ENCODE measurements around the gene AIG1.

AIG1 gene

DNA sequence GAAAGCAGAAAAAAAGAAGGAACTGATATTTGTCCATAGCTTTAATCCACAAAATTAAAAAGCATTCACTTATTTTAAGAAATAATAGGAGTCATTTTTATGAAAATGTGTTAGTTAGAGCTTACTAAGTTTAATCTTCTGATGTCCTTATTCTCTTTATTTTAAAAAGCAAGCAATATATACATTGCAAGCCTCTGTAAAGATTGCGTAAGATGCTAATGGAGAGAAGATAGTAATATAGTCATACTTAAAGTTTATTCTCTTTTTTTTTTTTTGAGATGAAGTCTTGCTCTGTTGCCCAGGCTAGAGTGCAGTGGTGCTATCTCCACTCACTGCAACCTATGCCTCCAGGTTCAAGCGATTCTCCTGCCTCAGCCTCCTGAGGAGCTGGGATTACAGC is 39.7 kb downstream of the AIG1 start:
- H3K4me3 Mint-ChIP-seq: no peak overlapping the region
- H3K4me1 Mint-ChIP-seq: peaks cover 4% of the 10 kb centered on the region
- H3K27me3 Mint-ChIP-seq: no peaks in the 10 kb centered on the region
- H3K27ac Mint-ChIP-seq: no peak overlapping the region
- H3K9me3 Mint-ChIP-seq: no peaks in the 10 kb centered on the region
- peaks cover 3% of the 10 kb centered on the region for H3K36me3 Mint-ChIP-seq

DNA sequence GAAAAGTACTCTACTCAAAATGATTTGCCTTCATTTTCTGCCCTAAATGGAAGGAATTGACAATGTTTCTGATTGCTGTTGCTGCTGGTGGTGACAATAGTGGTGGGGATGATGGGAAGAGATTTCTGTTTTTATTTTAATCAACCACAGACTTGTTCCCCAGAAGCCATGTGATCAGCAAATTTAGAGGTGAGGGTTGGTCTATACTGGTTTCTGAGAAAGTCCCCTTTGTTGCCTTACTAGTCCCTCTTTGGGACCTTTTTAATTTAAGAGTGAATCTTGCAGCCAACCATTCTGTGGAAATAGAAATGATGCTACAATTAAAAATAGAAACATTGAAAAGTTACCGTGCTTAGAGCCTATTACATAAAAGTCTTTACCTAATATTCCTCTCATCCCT is 43.2 kb downstream of the AIG1 start:
- Mint-ChIP-seq H3K27ac (no peak overlapping the region), H3K9me3 (no peaks in the 10 kb centered on the region), H3K4me3 (no peak overlapping the region), H3K36me3 (peaks cover 8% of the 10 kb centered on the region), H3K4me1 (no peaks in the 10 kb centered on the region), H3K27me3 (no peaks in the 10 kb centered on the region)

DNA sequence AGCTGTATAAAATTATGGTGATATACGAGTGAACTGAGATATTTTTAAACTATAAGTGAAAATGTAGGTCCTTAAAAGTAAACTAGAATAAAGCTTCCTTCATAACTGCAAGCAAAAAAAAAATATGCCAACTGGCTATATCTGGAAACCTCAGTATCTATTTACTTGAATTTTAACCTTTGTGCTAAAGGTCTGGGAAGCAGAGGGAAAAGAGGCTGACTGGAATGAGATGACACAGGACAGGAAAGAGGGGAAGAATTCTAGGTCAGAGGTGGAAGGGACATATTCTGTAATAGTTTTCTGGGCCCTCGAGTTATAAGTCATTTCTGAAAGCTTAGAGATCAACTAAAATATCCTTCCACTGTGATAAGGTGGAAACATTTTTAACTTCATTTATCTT is 46.8 kb downstream of the AIG1 start:
- H3K4me1 Mint-ChIP-seq: peaks cover 8% of the 10 kb centered on the region
- no peaks in the 10 kb centered on the region for H3K27me3 Mint-ChIP-seq
- H3K9me3 Mint-ChIP-seq: no peaks in the 10 kb centered on the region
- peaks cover 13% of the 10 kb centered on the region for H3K36me3 Mint-ChIP-seq
- H3K27ac Mint-ChIP-seq: no peak overlapping the region
- no peak overlapping the region for H3K4me3 Mint-ChIP-seq

DNA sequence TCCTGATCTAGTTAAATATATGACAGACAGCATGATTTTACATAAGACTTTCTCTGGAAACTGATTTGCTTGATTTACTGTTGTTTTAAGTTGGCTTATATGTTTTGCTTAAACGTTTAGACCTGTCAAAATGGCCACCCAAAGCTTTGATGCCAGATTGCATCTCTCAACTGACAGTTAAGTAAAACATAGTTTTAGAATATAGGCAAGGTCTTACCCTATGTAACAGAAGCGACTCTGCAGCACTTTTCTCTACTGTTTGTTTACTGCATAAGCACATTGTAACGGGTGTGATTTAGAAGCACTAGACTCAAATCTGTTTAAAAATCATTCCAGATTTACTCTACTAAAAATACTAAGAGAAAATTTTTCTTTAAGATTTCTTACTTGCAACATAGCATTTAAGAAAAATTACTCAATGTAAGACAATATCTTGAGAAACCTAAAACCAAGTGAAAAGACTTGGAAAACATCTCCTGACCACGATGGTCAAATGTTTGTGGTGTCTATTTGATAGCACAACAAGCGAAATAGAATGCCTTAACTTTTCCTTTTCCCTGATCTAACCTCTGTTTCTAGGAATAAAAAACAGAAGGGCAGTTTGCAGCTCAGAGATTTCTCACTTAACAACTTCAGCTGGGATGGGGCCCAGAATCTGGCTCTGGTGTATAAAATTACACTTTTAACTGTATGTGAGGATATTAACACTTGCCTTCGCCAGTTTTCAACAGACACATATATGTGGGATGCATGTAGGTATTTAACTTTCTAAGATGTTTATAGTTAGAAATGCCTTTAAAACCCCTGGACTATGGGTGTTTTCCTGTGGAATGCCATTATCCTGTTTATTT is 47.4 kb downstream of the AIG1 start:
- no peak overlapping the region for H3K4me3 Mint-ChIP-seq
- peaks cover 12% of the 10 kb centered on the region for H3K4me1 Mint-ChIP-seq
- H3K9me3 Mint-ChIP-seq: no peaks in the 10 kb centered on the region
- H3K27ac Mint-ChIP-seq: no peak overlapping the region
- no peaks in the 10 kb centered on the region for H3K27me3 Mint-ChIP-seq
- H3K36me3 Mint-ChIP-seq: peaks cover 13% of the 10 kb centered on the region

DNA sequence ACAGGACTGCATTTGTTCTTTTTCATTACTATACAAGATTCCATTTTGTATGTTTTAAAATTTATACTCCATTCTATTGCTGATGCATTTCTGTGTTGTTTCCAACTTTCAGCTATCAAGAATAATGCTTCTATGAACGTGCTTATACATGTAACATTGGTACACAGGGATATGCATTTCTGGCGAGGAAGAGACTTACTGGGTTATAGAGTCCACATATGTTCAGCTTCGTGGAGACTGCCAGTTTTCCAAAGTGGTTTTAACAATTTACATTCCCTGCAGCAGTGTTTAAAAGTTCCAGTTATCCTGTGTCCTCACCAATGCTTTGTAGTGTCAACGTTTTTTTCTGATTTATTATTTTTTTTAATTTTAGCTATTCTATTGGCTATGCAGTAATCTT is 48.5 kb downstream of the AIG1 start:
- Mint-ChIP-seq H3K27ac (no peak overlapping the region), H3K27me3 (no peaks in the 10 kb centered on the region), H3K36me3 (peaks cover 10% of the 10 kb centered on the region), H3K9me3 (no peaks in the 10 kb centered on the region), H3K4me1 (peaks cover 12% of the 10 kb centered on the region), H3K4me3 (no peak overlapping the region)

DNA sequence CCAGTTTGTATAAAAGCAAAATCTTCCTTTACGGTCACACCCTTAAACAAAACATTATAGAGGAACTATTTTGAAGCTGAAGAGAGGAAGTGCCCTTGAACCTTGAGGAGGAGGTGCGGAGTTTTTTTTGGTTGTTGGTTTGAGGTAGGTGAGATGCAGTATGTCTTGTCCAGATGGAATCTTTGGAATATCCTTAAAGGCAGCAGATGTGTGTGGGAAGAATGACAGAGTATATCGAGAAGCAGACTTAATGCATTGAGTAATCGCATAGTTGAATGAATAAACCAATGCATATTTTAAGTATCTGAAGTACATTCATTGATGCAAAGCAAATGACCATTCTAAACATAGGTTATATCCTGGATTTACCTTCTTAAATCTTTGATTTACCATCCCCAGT is 49.9 kb downstream of the AIG1 start:
- Mint-ChIP-seq H3K27me3 (no peaks in the 10 kb centered on the region), H3K4me3 (no peak overlapping the region), H3K36me3 (peaks cover 9% of the 10 kb centered on the region), H3K9me3 (no peaks in the 10 kb centered on the region), H3K27ac (no peak overlapping the region), H3K4me1 (peaks cover 12% of the 10 kb centered on the region)

DNA sequence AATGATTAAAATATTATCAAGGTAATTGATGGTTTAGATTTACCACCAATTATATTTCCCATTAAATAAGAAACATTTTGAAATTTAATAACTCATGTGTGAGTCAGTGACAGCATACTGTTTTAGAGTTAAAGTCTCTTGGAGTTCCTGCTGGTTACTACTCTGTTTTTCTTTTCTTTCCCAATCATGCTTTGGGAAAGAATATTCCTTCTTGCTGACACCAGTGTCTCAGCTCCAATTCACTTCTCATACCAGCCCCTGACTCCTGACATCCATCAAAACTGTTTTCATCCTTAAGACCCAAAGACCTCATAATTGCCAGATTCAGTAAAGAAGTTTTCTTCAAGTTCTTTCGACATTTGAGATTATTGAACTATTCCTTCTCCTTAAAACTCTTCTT is 50.3 kb downstream of the AIG1 start:
- peaks cover 5% of the 10 kb centered on the region for H3K36me3 Mint-ChIP-seq
- no peak overlapping the region for H3K27ac Mint-ChIP-seq
- H3K4me3 Mint-ChIP-seq: no peak overlapping the region
- H3K9me3 Mint-ChIP-seq: peaks cover under 1% of the 10 kb centered on the region
- H3K27me3 Mint-ChIP-seq: no peaks in the 10 kb centered on the region
- peaks cover 12% of the 10 kb centered on the region for H3K4me1 Mint-ChIP-seq

DNA sequence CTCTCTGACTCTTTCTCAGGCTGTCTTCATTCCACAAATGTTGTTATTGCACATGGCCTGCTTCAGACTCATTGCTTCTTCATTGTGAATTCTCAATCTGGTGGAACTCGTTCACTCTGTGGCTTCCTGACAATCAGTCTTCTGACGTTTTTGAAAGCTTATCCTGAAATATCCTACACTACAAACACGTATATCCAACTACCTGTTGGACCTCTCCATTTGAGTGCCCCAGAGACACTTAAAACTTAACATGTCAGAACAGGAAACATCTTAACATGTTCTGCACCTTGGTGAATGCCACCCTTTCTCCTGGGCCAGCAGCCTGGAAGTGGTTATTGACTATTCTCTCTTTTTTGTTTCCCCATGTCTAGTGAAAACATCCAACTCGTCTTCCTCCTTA is 50.8 kb downstream of the AIG1 start:
- H3K4me1 Mint-ChIP-seq: peaks cover 12% of the 10 kb centered on the region
- H3K36me3 Mint-ChIP-seq: peaks cover 5% of the 10 kb centered on the region
- no peaks in the 10 kb centered on the region for H3K27me3 Mint-ChIP-seq
- peaks cover 5% of the 10 kb centered on the region for H3K9me3 Mint-ChIP-seq
- H3K27ac Mint-ChIP-seq: no peak overlapping the region
- no peak overlapping the region for H3K4me3 Mint-ChIP-seq

DNA sequence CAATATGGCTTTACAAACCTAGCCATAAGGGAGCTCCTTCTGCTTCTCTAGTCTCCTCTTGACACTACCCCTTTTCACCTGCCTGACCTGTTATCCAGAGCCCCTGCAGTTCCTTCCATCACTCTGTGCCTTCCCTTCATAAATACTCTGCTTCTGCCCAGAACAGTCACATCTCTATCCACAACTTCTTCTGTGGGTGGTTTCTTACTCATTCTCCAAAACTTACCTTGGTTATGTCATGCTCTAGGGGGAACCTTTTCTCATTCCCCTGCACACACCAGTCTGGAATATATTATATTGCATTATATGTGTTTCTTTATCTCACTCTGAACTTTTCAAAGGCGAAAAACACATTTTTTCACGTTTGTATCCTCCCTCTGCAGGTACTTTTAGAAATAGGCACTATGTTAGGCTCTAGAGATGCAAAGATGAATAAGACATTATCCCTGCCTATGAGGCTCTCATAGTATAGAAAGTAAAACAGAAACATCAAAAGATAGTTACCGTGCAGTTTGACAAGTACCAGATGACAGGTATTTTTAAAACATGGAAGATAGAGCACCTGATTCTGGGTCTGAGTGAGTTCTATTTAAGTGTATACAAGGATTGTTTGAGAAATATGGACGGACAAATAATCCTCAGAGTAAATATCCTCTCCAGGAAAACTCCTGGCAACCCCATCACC is 51.5 kb downstream of the AIG1 start:
- H3K27me3 Mint-ChIP-seq: no peaks in the 10 kb centered on the region

DNA sequence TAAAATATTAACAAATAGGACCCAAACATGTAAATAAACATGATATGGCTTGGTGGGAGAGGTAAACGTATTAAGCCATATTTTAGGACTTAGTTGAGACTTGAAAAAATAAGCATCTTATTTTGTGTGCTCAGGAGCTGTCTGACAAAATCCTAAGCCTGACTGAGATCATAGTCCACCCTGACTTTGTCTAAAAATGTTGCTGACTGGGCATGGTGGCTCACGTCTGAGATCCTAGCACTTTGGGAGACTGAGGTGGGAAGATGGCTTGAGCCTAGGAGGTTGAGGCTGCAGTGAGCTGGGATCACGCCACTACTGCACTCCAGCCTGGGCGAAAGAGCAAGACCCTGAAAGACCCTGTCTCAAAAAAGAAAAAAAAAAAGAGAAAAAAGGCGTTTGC is 52.1 kb downstream of the AIG1 start:
- peaks cover 12% of the 10 kb centered on the region for H3K4me1 Mint-ChIP-seq
- peaks cover 5% of the 10 kb centered on the region for H3K36me3 Mint-ChIP-seq
- H3K27ac Mint-ChIP-seq: peak overlapping the region; percentile 8
- no peaks in the 10 kb centered on the region for H3K27me3 Mint-ChIP-seq
- no peak overlapping the region for H3K4me3 Mint-ChIP-seq
- peaks cover 6% of the 10 kb centered on the region for H3K9me3 Mint-ChIP-seq

More for the DNA sequence above, 51.5 kb downstream of the AIG1 start:
- no peak overlapping the region for H3K4me3 Mint-ChIP-seq
- peaks cover 12% of the 10 kb centered on the region for H3K4me1 Mint-ChIP-seq
- H3K9me3 Mint-ChIP-seq: peaks cover 6% of the 10 kb centered on the region
- H3K36me3 Mint-ChIP-seq: peaks cover 5% of the 10 kb centered on the region
- H3K27ac Mint-ChIP-seq: peak overlapping the region; percentile 8

DNA sequence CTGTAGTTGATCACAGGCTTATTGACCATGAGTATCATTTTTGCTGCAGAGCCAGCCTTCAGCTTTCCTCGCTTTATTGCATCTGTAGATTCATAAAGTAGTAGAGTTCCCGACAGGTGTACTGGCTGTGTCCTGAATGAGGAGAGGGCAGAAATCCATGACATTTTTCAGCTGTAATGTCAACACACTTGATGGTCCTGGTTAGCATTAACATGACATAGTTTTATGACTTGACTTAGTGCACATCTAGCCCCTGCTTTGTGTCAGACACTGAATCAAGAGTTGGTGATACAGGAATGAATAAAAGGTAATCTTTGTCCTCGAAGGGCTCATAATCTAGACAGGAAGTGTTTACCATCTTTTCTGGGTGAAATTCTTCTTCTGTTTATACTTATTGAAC is 55.0 kb downstream of the AIG1 start:
- H3K36me3 Mint-ChIP-seq: peaks cover 8% of the 10 kb centered on the region
- no peak overlapping the region for H3K4me3 Mint-ChIP-seq
- H3K9me3 Mint-ChIP-seq: peaks cover 6% of the 10 kb centered on the region
- H3K27ac Mint-ChIP-seq: no peak overlapping the region
- H3K27me3 Mint-ChIP-seq: no peaks in the 10 kb centered on the region
- peaks cover 12% of the 10 kb centered on the region for H3K4me1 Mint-ChIP-seq

DNA sequence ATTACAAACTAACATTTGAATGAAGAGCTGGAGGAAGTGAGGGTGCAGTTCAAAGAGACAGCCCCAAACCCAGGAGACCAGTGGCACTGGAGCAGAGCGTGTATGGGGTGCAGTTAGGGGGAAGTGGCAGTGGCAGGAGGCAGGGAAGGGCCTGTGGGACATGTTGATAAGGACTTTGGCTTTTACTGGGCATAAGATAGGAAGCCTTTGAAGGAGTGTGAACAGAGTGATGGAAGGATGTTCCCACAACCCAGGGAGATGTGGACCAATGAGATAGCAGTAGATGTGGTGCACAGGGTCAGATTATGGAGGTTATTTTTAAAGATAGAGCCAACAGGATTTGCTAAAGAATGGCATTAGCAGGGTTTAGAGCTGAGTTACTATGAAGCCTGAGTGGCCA is 56.4 kb downstream of the AIG1 start:
- Mint-ChIP-seq H3K9me3 (peaks cover 12% of the 10 kb centered on the region), H3K27ac (no peak overlapping the region), H3K36me3 (peaks cover 5% of the 10 kb centered on the region), H3K4me3 (no peak overlapping the region), H3K4me1 (peaks cover 7% of the 10 kb centered on the region), H3K27me3 (no peaks in the 10 kb centered on the region)

DNA sequence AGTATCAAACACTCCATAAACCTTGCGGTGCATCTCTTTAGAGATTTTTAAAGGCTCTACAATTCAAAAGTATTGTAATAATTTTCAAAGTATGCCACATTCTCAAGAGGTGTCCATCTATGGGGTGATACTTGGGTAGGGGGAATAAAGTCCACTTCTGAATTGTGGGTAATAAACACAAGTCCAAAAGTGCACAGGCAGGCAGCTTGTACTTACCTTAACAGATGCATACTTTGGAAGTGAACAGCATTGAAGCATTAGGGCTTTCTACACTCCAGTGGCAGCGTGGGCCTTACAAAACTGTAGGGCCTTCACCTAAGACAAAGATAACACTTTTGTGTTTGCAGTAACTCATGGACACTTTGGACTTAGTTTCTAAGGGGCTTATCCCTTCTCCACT is 58.6 kb downstream of the AIG1 start:
- H3K36me3 Mint-ChIP-seq: peaks cover 8% of the 10 kb centered on the region
- no peak overlapping the region for H3K4me3 Mint-ChIP-seq
- H3K9me3 Mint-ChIP-seq: peaks cover 12% of the 10 kb centered on the region
- H3K27ac Mint-ChIP-seq: no peak overlapping the region
- no peaks in the 10 kb centered on the region for H3K4me1 Mint-ChIP-seq
- no peaks in the 10 kb centered on the region for H3K27me3 Mint-ChIP-seq

DNA sequence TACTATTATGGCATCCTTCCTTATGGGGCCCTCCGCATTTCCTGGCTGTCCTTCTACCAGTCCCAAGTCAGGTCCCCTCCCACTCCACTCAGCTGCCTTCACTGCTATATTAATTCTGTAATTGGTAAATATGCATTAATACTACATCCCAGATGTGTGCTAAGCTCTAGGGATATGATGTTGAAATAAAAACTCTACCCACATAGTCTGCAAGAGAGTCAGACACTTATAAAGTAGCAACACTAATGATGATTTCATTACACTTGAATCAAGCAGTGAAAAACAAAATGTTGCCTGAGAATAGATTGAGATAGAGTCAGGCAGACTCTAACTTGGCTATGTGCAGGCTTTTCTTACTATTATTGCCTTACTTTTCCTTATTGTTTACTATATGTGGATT is 62.4 kb downstream of the AIG1 start:
- peaks cover 10% of the 10 kb centered on the region for H3K36me3 Mint-ChIP-seq
- peaks cover 8% of the 10 kb centered on the region for H3K9me3 Mint-ChIP-seq
- no peak overlapping the region for H3K27ac Mint-ChIP-seq
- H3K27me3 Mint-ChIP-seq: no peaks in the 10 kb centered on the region
- H3K4me3 Mint-ChIP-seq: no peak overlapping the region
- peaks cover 7% of the 10 kb centered on the region for H3K4me1 Mint-ChIP-seq

DNA sequence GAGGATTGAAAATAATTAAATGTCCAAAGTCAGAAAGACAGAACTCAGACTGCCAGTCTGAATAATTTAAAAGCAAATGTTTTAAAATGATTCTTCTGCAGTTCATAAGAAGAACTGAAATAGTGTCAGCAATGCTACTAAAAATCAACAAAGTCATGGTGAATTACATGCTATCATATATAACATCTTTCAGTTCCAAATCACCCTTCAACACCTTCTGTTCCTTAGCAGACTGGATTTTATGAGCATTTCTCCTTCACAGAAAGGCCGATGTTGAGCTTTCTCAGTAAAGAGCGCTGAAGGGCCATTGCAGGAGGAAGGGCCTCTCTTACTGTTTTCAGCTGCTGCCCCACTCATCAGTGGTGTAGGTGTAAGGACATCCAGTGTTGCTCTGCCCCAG is 63.3 kb downstream of the AIG1 start:
- no peaks in the 10 kb centered on the region for H3K27me3 Mint-ChIP-seq
- peaks cover 12% of the 10 kb centered on the region for H3K9me3 Mint-ChIP-seq
- H3K36me3 Mint-ChIP-seq: peaks cover 13% of the 10 kb centered on the region
- no peak overlapping the region for H3K27ac Mint-ChIP-seq
- no peak overlapping the region for H3K4me3 Mint-ChIP-seq
- H3K4me1 Mint-ChIP-seq: peaks cover 7% of the 10 kb centered on the region

DNA sequence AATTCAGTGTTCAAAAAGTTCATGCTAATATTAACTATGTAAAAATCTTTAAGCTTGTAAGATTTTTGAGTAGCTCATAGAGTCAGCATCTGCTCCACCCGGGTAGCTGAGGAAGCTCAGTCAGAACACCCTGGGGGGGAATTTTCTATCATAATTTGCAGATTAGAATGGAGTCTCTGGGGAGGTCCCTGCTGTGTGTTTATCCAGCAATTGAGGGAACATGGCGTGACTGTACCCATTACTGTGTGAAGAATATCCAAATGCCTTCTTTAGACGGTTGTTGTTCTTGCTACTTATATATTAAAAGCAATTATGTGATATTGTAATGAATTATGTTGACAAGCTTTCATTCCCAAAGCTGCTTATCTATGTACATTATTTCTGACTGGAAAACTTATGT is 64.8 kb downstream of the AIG1 start:
- Mint-ChIP-seq H3K36me3 (peaks cover 11% of the 10 kb centered on the region), H3K9me3 (peaks cover 12% of the 10 kb centered on the region)

More for the DNA sequence above, 64.8 kb downstream of the AIG1 start:
- Mint-ChIP-seq H3K4me1 (peaks cover 7% of the 10 kb centered on the region), H3K27ac (no peak overlapping the region), H3K4me3 (no peak overlapping the region), H3K27me3 (no peaks in the 10 kb centered on the region)
